ENCODE measurements around the gene RHOJ. TPM values are rescaled to one million over a fixed set of nuclear protein-coding genes. Genes with fewer than 3 reads are reported as not detected.
"Not testable (repeated sequence)": the region's sequence is repeated elsewhere in the genome, so short reads cannot be mapped to it uniquely, and the experiment has no call there.

Gene RHOJ
- polyA plus RNA-seq, 12 donors = 21.8 to 63.3 (median 32.3) TPM; not detected in 1

- DNase-seq = no peak
These were observed 53.1 kb downstream of the RHOJ start for GRCh38 chr14:63257299-63257698.

- no peak for DNase-seq
These were observed 58.2 kb downstream of the RHOJ start for GRCh38 chr14:63262446-63262845.

GRCh38 chr14:63266106-63266505 is 61.9 kb downstream of the RHOJ start:
- no peak for DNase-seq

- DNase-seq = no peak
These were observed 62.9 kb downstream of the RHOJ start for GRCh38 chr14:63267171-63267570.

GRCh38 chr14:63268771-63269170 is 64.5 kb downstream of the RHOJ start:
- DNase-seq = no peak

- DNase-seq = no peak
These were observed 65.5 kb downstream of the RHOJ start for GRCh38 chr14:63269561-63270225.

DNA sequence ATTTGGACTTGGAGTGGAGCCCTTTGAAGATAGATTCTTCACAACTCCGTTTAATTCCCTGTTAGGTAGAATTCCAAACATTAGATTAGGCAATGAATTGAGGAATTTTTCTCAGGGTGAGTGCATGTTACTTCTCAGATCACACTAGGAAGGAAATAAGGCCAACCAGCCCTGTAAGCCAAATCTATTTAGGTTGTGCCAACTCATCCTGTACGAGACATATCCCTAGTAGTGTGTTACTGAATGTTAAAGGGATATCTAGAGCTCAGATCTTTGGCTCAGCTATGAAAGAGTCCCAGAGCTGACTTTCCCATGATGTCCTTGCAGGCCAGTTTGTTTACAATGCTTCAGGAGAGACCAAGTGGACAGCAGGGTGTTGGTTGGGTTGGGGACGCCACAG is 68.9 kb downstream of the RHOJ start:
- DNase-seq = no peak

GRCh38 chr14:63273717-63274655 is 69.7 kb downstream of the RHOJ start:
- peak; percentile 70 for DNase-seq

- DNase-seq = no peak
These were observed 71.4 kb downstream of the RHOJ start for GRCh38 chr14:63275611-63276010.

DNA sequence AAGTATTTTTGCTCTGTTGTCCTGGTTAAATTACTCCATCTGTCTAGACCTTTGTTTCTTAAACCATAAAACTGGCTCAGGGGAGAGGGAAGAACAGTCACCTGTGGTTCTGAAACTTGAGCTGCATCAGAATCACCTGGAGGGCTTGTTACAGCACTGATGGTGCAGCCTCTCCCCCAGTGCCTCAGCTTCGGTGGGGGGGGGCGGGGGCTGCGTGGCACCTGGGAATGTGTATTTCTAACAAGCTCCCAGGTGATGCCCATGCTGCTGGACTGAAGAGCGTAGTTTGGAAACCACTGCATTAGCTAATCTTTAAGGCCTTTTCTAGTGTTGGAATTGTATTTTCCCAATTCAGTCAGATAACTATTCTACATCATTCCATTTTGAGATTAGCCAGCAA is 71.8 kb downstream of the RHOJ start:
- no peak for DNase-seq

- no peak for DNase-seq
These were observed 72.5 kb downstream of the RHOJ start for GRCh38 chr14:63276492-63277342.

GRCh38 chr14:63277591-63278183 is 73.4 kb downstream of the RHOJ start:
- no peak for DNase-seq

DNA sequence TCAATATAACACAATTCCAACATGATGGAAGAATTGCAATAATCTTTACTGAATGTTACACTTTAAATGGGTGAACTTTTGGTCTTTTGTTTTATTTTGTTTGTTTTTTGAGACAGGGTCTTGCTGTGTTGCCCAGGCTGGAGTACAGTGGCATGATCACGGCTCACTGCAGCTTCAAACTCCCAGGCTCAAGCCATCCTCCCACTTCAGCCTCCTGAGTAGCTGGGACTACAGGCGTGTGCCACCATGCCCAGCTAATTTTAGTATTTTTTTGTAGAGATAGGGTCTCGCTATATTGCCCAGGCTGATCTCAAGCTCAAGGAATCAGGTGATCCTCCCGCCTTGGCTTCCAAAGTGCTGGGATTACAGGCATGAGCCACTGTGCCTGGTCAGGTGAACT is 75.7 kb downstream of the RHOJ start:
- not testable (repeated sequence) for DNase-seq

DNA sequence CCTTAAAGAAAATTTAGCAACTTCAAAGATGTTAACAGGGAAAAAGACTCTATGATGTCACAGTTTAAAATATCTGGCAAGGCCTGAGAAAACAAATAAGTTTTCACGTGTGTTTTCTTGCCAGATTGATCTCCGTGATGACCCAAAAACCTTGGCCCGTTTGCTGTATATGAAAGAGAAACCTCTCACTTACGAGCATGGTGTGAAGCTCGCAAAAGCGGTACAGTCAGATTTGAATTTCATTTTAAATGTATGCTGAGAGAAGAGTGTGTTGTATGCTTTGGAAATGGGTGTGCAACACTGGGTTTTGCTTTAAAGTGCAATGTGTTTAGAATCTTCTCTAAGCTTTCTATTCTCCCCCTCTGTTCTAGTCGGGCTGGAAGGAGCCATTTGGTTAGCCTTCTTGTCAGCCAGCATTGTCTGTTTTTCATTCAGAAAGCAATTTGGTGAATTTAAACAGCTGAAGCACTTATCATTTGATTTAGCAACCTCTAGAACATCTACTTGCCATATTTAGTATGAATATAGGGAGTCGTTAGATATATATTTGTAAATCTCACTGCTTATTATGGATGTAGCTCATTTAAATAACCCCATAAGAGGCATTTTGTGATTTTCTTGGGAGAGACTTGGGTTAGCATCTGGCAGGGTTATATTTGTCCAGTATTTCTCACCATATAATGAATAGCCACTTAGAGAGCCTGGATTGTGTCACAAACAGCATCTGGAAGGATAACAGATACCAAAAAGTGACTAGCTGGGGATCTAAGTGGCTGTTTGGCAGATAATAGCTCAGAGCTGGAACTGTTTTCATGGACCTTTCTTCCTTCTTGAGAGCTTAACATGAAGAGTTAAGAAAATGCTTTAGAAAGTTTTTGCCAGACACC is 79.0 kb downstream of the RHOJ start:
- DNase-seq = no peak

DNA sequence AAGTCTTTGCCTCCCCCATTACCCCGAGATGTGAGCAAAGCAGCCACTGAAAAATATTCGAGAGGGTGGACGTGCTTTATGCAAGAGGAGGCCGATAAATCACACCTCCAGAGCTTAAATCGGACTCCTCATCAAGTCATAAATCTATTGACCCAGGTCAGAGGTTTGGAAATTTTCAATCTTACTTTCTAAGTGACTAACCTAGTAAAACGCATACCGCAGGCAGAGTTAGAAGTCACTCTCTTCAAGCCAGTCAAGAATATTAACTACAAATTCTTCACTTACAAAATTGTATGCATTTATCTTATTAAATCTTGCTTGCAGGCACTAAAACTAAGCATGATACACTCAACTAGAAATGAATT is 79.6 kb downstream of the RHOJ start:
- no peak for DNase-seq

- no peak for DNase-seq
These were observed 81.8 kb downstream of the RHOJ start for GRCh38 chr14:63286071-63286470.

DNA sequence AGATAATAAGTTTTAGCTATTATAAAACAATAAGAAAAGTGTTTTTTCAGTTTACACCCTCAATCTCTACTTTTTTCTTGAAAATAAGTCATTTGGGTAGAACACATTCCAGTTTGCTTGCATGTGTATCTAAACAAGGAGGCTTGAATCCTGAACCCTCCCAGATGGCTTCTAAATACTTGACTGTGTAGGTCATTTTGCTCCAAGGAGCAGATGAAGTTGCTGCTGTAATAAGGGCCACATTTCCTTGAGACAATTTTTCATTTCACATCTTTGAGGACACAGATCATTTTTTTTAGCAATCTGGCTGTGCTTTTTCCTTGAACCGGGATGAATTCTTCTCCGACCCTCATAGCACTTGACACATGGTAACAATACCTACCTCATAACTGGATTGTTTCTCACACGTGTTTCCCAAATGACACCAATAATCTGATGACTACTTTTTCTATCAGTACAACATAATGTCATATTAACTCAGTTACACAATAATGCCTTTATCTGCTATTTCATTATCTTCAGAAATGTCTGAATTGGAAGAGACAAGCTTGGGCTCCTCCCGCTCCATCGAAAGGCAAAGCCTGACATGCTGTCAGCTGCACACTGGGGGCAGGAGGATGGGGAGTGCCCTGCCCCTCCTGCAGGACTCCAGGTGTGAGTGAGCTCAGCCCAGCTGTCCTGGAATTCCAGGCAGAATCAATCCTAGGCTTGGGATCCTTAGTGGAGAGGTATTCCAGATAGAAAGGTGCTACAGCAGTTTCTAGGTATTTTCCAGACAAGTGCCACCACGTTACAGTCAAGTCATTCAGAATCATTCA is 83.6 kb downstream of the RHOJ start:
- no peak for DNase-seq

DNA sequence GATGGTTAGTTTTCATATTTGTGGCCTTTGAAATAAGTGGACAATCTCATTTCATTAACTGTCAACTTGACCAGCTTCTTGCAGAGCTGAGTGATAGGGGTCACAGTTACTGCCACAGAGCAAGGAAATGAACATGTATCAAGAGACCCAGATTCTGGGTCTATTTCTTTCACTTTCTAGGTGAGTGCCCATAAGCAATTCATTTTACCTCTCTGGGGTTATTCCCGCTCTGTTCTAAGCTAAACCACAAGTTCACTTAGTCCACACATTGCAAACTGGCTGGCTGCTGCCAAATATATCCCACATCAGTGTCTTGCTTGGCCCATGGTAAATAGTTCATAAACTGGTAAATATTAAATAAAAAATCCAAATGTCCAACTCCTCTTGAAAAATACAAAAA is 84.6 kb downstream of the RHOJ start:
- no peak for DNase-seq

- DNase-seq = no peak
These were observed 86.6 kb downstream of the RHOJ start for GRCh38 chr14:63290741-63291430.

All from muscle of arm (tissue), 12 donors.